Measurements from ENCODE around the gene SPRR5.

DNA sequence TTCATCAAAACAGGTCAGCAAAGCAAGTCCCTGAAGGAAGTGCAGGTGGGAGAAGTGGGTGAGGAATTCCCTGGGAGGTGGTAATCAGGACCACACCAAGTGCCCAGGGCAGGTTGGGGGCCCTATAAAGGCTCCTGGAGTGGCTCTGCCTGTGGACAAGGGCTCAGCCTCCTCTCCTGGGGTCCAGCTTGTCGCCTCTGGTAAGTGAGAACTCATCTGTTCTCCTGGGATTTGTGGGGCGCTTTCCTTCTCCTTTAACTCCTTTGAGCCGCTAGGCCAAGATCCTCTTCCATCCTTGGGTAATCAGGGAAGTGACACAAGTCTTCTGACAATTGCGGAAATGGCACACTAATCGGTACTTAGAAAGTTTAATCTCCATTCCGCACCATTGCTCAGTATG lies 23.5 kb downstream of the SPRR5 start, which contains the start of gene SPRR4:
- TF ChIP-seq, protein P1, sequence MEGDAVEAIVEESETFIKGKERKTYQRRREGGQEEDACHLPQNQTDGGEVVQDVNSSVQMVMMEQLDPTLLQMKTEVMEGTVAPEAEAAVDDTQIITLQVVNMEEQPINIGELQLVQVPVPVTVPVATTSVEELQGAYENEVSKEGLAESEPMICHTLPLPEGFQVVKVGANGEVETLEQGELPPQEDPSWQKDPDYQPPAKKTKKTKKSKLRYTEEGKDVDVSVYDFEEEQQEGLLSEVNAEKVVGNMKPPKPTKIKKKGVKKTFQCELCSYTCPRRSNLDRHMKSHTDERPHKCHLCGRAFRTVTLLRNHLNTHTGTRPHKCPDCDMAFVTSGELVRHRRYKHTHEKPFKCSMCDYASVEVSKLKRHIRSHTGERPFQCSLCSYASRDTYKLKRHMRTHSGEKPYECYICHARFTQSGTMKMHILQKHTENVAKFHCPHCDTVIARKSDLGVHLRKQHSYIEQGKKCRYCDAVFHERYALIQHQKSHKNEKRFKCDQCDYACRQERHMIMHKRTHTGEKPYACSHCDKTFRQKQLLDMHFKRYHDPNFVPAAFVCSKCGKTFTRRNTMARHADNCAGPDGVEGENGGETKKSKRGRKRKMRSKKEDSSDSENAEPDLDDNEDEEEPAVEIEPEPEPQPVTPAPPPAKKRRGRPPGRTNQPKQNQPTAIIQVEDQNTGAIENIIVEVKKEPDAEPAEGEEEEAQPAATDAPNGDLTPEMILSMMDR (IDR thresholded peaks at IDR 0.05; ENCODE audit: low read depth, low read length) = no peak
- no peak for TF ChIP-seq EZH2phosphoT487 (IDR thresholded peaks at IDR 0.05; ENCODE audit: low read depth)
